ENCODE measurements around the gene APBB2. TPM values are rescaled to one million over a fixed set of nuclear protein-coding genes. Genes with fewer than 3 reads are reported as not detected.

APBB2 gene
- total RNA-seq, 4 donors from 2014 or later = 42.4 to 95.8 (median 51.3) TPM

GRCh38 chr4:40967550-40967949 lies 246.8 kb downstream of the APBB2 start:
- Histone ChIP-seq H3K27me3 (no peaks in the 10 kb centered on the region), H3K27ac (no peak overlapping the region), H3K4me1 (peaks cover 3% of the 10 kb centered on the region), H3K4me3 (no peak overlapping the region), H3K36me3 (no peaks in the 10 kb centered on the region), H3K9me3 (no peaks in the 10 kb centered on the region)
- DNase-seq (ENCODE audit: low spot score in 2 of 2) = no peak
- WGBS = 67% methylated on average over 2 of the region's 6 CpGs
- no peak for TF ChIP-seq EP300 (IDR thresholded peaks at IDR 0.05)

DNA sequence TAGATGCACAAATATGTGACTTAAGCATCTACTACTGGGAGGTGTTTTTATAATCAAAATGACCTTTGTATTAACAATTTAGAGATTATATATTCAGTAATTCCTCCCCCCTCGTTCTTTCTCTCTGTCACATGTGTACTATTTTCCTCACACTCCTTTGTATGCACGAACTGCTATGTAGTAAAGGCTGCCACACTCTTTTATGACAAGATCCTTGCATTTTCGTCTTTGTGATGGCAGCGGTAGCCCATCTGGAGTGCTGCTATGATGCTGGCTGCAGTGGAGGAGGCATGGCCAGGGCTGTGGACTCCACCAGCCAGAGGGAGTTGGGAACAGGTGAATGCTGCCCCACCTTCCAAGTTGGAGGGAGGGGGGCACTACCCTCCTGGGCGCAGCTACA lies 248.3 kb downstream of the APBB2 start:
- H3K36me3 ChIP-seq = no peaks in the 10 kb centered on the region
- DNase-seq (ENCODE audit: low spot score in 2 of 2) = no peak
- H3K4me3 ChIP-seq = no peak overlapping the region
- WGBS = 94% methylated on average over 5 of the region's 5 CpGs
- no peak overlapping the region for H3K27ac ChIP-seq
- no peaks in the 10 kb centered on the region for H3K9me3 ChIP-seq
- no peaks in the 10 kb centered on the region for H3K27me3 ChIP-seq
- TF ChIP-seq POLR2A (IDR thresholded peaks at IDR 0.05) (no peak), POLR2AphosphoS5 (IDR thresholded peaks at IDR 0.05) (no peak)
- peaks cover 3% of the 10 kb centered on the region for H3K4me1 ChIP-seq

DNA sequence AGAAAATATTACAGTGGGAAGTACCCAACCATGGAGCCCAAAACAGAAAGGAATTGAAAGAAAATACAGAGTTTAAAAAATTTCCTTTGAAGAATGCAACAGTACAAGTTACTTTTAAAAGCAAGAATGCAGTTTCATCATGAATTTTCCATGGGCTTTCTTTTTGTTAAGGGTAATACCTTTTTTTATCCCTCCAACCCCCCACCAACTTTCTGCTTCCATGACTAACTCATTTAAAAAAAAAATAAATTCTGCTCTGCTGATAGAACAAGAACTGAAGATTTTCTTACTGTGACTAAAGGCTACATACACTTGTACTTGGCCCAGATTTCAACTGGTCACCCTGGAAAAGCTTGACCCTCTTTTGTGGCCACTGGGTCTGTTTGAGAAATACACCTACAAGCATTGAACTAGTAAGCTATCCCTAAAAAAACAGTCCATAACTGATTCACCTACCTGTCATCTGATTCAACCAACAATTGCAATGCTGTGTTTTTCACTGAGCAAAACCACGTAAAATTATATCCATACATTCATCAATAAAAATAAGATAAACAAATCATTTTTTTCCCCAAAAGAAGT lies 250.4 kb downstream of the APBB2 start:
- H3K27ac ChIP-seq = no peak overlapping the region
- 86% methylated on average over 1 of the region's 1 CpG for WGBS

GRCh38 chr4:40962551-40963180 lies 251.7 kb downstream of the APBB2 start:
- H3K27ac ChIP-seq = no peak overlapping the region
- WGBS = 67% methylated on average over 7 of the region's 7 CpGs
- no peak for DNase-seq (ENCODE audit: low spot score in 2 of 2)

More for the DNA sequence above, 250.4 kb downstream of the APBB2 start:
- Histone ChIP-seq H3K4me3 (no peak overlapping the region), H3K4me1 (peaks cover 3% of the 10 kb centered on the region), H3K27me3 (no peaks in the 10 kb centered on the region), H3K36me3 (no peaks in the 10 kb centered on the region), H3K9me3 (no peaks in the 10 kb centered on the region)
- TF ChIP-seq POLR2A (IDR thresholded peaks at IDR 0.05) (no peak), EP300 (IDR thresholded peaks at IDR 0.05) (no peak), POLR2AphosphoS5 (IDR thresholded peaks at IDR 0.05) (no peak)
- TF ChIP-seq, protein P1, sequence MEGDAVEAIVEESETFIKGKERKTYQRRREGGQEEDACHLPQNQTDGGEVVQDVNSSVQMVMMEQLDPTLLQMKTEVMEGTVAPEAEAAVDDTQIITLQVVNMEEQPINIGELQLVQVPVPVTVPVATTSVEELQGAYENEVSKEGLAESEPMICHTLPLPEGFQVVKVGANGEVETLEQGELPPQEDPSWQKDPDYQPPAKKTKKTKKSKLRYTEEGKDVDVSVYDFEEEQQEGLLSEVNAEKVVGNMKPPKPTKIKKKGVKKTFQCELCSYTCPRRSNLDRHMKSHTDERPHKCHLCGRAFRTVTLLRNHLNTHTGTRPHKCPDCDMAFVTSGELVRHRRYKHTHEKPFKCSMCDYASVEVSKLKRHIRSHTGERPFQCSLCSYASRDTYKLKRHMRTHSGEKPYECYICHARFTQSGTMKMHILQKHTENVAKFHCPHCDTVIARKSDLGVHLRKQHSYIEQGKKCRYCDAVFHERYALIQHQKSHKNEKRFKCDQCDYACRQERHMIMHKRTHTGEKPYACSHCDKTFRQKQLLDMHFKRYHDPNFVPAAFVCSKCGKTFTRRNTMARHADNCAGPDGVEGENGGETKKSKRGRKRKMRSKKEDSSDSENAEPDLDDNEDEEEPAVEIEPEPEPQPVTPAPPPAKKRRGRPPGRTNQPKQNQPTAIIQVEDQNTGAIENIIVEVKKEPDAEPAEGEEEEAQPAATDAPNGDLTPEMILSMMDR (IDR thresholded peaks at IDR 0.05) = no peak
- DNase-seq (ENCODE audit: low spot score in 2 of 2) = no peak

GRCh38 chr4:40960941-40961340 lies 253.4 kb downstream of the APBB2 start:
- no peaks in the 10 kb centered on the region for H3K27me3 ChIP-seq
- no peak for DNase-seq (ENCODE audit: low spot score in 2 of 2)
- H3K27ac ChIP-seq = no peak overlapping the region
- no peak overlapping the region for H3K4me3 ChIP-seq
- H3K9me3 ChIP-seq = no peaks in the 10 kb centered on the region
- peaks cover 7% of the 10 kb centered on the region for H3K4me1 ChIP-seq
- TF ChIP-seq POLR2AphosphoS5 (IDR thresholded peaks at IDR 0.05) = no peak
- TF ChIP-seq EP300 (IDR thresholded peaks at IDR 0.05) = no peak
- TF ChIP-seq POLR2A (IDR thresholded peaks at IDR 0.05) = no peak
- TF ChIP-seq, protein P1 (IDR thresholded peaks at IDR 0.05) = no peak
- no peaks in the 10 kb centered on the region for H3K36me3 ChIP-seq
- WGBS = 100% methylated on average over 1 of the region's 1 CpG

More at GRCh38 chr4:40962551-40963180, 251.7 kb downstream of the APBB2 start:
- Histone ChIP-seq H3K27me3 (no peaks in the 10 kb centered on the region), H3K4me3 (no peak overlapping the region), H3K36me3 (no peaks in the 10 kb centered on the region), H3K4me1 (peaks cover 3% of the 10 kb centered on the region), H3K9me3 (no peaks in the 10 kb centered on the region)
- TF ChIP-seq, protein P1 (IDR thresholded peaks at IDR 0.05) = no peak
- TF ChIP-seq EP300 (IDR thresholded peaks at IDR 0.05) = no peak
- no peak for TF ChIP-seq POLR2A (IDR thresholded peaks at IDR 0.05)
- TF ChIP-seq POLR2AphosphoS5 (IDR thresholded peaks at IDR 0.05) = no peak

GRCh38 chr4:40957281-40957680 lies 257.1 kb downstream of the APBB2 start:
- H3K4me3 ChIP-seq = no peak overlapping the region
- no peak overlapping the region for H3K27ac ChIP-seq
- TF ChIP-seq POLR2A (IDR thresholded peaks at IDR 0.05) = no peak
- TF ChIP-seq EP300 (IDR thresholded peaks at IDR 0.05) = no peak
- no peak for TF ChIP-seq POLR2AphosphoS5 (IDR thresholded peaks at IDR 0.05)
- TF ChIP-seq, protein P1 (IDR thresholded peaks at IDR 0.05) = no peak
- H3K9me3 ChIP-seq = no peaks in the 10 kb centered on the region
- DNase-seq (ENCODE audit: low spot score in 2 of 2) = no peak
- peaks cover 19% of the 10 kb centered on the region for H3K4me1 ChIP-seq
- H3K27me3 ChIP-seq = no peaks in the 10 kb centered on the region
- H3K36me3 ChIP-seq = no peaks in the 10 kb centered on the region
- 71% methylated on average over 6 of the region's 6 CpGs for WGBS
